Right forelimb (tissue), 1 donor: ENCODE data around the gene PCDHGA1.

Experiments
- DNase-seq: peaks from one replicate; pipeline ENCODE4 v3.0.0-alpha.2; 2018

PCDHGA1 gene

DNA sequence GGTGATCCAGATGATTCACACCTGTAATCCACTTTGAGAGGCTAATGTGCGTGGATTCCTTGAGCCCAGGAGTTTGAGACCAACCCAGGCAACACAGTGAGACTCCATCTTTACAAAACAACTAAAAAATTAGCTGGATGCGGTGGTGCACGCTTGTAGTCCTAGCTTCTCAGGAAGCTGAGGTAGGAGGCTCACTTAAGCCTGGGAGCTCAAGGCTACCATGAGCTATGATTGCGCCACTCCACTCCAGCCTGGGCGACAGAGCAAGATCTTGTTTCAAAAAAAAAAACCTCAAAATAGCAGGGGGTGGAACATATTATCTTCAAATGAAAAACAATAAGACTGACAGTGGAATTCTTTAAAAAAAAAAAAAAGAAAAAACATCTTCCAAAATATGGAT, 217.6 kb downstream of the PCDHGA1 start:
- no peak for DNase-seq

GRCh38 chr5:141557681-141558136, 227.4 kb downstream of the PCDHGA1 start:
- DNase-seq: peak; percentile 92

DNA sequence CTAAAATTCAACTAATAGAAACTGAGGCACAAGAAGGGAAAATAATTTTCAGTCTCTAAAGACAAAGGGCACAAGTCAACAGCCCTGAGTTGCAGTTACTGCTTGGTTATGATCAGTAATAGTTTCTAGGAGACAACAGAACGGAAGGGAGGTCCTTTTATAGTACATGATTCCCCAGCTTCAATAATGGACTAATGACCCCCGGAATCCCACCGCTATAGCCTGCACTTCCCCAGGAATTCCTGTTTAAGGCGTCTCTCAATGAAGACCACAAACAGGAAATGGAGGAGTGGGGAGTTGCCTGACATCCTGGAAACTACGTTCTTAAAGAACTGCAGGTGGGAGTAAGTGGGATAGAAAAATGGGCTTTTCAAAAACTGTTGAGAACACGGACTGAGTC, 227.8 kb downstream of the PCDHGA1 start:
- no peak for DNase-seq

GRCh38 chr5:141559461-141559860, 229.1 kb downstream of the PCDHGA1 start:
- DNase-seq: no peak

- no peak for DNase-seq
Measured at GRCh38 chr5:141560151-141560550, 229.8 kb downstream of the PCDHGA1 start.

- DNase-seq: peak; percentile 91
Measured at GRCh38 chr5:141560725-141561483, 230.6 kb downstream of the PCDHGA1 start.
